Fibroblast of villous mesenchyme (primary cell): ENCODE measurements around the gene DUSP14. TPM values are rescaled to one million over a fixed set of nuclear protein-coding genes. Genes with fewer than 3 reads are reported as not detected.
A peak's percentile ranks its signal among the peaks of the same experiment; 100 is the strongest.

Source experiments
- DNase-seq: peaks from one replicate; pipeline ENCODE4 v3.0.0-alpha.2; 2010; ENCODE audit warnings: low read depth
- H3K4me3 ChIP-seq: 2 replicates; pipeline ENCODE4 v1.5.1; 2011; ENCODE audit warnings: low read depth, mild to moderate bottlenecking, low read length
- total RNA-seq: library from RNA; depleted of rRNA; stranded (reverse); fragments of >200 nt; gene quantifications from 2 replicates; pipeline ENCODE4 v1.2.3, GENCODE V29; 2012
- TF ChIP-seq, protein P1 (sequence below): IDR thresholded peaks from 2 replicates; pipeline ENCODE4 v1.5.1; 2012; ENCODE audit warnings: low read depth, mild to moderate bottlenecking, low read length; ENCODE audit not compliant: insufficient read depth

The DUSP14 gene
- total RNA-seq, 1 donor = 91.5 TPM

DNA sequence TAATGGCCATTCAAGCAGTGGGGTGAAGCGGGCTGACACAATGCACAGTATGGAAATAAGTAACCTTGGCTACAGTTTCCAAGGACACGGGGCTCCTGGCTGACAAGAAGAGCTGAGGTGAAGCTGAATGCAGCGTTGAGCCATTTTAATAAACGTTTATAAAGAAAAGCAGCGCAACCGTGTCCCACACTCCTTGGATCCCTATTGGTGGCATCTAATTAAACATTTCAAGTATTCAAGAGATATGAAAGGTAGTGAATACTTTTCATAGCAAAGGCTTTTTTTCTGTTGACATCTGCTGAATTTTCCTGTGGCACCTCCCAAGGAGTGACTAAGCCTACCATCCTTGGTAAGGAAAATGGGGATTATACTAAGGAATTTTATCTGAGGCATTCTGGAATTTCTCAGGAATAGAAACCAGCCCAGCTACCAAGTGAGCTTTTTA lies 26.5 kb downstream of the DUSP14 start:
- H3K4me3 ChIP-seq = no peak overlapping the region
- TF ChIP-seq, protein P1, sequence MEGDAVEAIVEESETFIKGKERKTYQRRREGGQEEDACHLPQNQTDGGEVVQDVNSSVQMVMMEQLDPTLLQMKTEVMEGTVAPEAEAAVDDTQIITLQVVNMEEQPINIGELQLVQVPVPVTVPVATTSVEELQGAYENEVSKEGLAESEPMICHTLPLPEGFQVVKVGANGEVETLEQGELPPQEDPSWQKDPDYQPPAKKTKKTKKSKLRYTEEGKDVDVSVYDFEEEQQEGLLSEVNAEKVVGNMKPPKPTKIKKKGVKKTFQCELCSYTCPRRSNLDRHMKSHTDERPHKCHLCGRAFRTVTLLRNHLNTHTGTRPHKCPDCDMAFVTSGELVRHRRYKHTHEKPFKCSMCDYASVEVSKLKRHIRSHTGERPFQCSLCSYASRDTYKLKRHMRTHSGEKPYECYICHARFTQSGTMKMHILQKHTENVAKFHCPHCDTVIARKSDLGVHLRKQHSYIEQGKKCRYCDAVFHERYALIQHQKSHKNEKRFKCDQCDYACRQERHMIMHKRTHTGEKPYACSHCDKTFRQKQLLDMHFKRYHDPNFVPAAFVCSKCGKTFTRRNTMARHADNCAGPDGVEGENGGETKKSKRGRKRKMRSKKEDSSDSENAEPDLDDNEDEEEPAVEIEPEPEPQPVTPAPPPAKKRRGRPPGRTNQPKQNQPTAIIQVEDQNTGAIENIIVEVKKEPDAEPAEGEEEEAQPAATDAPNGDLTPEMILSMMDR = no peak
- DNase-seq = peak; percentile 76

GRCh38 chr17:37517881-37518280 lies 28.2 kb downstream of the DUSP14 start:
- no peak overlapping the region for H3K4me3 ChIP-seq
- TF ChIP-seq, protein P1 = no peak
- no peak for DNase-seq

DNA sequence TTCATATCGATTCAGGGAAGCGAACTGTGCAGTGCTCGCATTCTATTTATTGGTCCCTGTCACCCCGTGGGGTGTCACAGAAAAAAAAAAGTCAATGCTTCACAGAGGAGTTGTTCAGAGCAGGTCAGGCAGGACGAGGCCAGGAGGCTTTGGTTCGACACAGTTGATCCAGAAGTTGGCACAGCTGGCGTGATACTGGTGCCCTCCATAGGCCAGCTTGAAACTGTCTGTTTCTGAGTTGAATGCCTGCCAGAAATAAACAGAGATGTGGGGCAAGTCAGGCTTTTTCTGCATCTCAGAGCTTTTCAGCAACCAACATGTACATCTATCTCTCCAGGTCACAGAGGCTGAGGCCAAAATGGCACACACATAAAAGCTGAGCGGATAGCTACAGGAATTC lies 29.1 kb downstream of the DUSP14 start:
- peak; percentile 22 for DNase-seq
- TF ChIP-seq, protein P1 = no peak
- no peak overlapping the region for H3K4me3 ChIP-seq

DNA sequence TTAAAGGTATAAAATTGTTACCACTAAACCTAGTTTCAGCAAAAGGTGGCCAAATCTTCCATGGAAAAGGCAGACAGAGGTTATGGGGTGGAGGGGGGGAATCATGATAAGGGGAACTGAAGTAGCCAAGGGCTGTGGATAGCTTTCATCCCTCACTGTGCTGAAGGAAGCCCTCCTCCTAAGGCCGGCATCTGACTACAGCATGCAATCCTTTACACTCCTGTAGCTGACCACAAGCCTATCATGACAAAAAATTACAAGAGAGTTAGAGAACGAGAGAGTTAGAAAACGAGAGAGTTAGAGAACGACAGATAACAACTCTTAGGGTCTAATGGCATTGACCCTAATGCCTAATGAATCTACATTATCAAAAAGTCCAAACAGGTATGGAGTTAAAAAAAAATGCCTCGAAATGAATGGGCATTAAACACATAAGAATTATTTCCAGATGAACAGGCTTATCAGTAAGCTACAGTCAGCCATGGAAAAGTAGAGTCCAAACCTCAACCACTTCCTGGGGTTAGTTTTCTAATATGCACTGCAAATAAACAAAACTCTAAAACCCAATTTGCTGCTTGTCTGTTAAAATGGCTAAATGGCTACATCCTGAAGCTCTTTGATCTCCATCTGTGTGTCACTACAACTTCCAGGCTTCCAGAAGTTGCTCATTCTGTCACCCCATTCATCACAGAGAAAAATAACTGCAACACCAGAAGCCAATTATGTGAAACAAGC lies 29.7 kb downstream of the DUSP14 start:
- TF ChIP-seq, protein P1 = no peak
- DNase-seq = peak; percentile 71
- no peak overlapping the region for H3K4me3 ChIP-seq

DNA sequence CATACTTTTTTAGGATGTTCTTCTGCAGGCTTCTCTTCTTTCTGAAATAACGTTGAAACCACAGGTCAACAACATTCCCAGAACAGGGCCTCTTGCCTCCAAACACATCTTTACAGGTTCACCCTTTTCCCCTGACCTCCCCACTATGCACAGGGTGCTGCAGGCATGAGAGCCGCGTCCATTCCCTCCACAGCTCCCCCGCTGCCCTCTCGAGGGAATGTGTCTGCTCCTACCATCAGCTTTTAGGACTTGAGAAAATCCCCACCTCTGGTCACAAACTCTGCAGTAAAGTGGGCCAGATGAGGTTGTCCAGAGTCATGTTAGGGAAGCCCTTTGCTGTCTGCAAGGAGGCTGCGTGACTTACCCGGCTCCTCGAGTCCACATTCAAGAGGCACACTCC lies 30.5 kb downstream of the DUSP14 start:
- no peak for DNase-seq
- TF ChIP-seq, protein P1 = no peak
- no peak overlapping the region for H3K4me3 ChIP-seq

GRCh38 chr17:37521821-37522220 lies 32.1 kb downstream of the DUSP14 start:
- TF ChIP-seq, protein P1 = no peak
- DNase-seq = no peak
- H3K4me3 ChIP-seq = no peak overlapping the region
